HCT116 (cell line): Measurements from ENCODE around the gene ARHGAP19. TPM values are rescaled to one million over a fixed set of nuclear protein-coding genes. Genes with fewer than 3 reads are reported as not detected.
A peak's percentile ranks its signal among the peaks of the same experiment; 100 is the strongest.

Experiments used
- ATAC-seq: fragments of 200-7000 bp; cut with Tn5 transposase; 2 replicates; pipeline ENCODE4 v1.9.1; 2020; ENCODE audit warnings: mild to moderate bottlenecking, moderate library complexity
- BruUV-seq: library from RNA; stranded (reverse); fragments of 400-500 nt; replicated peaks from 2 replicates; lab custom pipeline; 2021; lab: Mats Ljungman, UMichigan
- CTCF ChIA-PET: fragments of 300-600 bp; sonication (Branson Sonifier 250); formaldehyde crosslinking; loops from one replicate; lab custom pipeline; 2021; ENCODE audit warnings: antibody characterized with exemption; lab: Charles Lee
- POLR2A ChIA-PET: fragments of 300-600, 350-600 bp; sonication (Branson Sonifier 250); formaldehyde crosslinking; loops from one replicate; lab custom pipeline; 2021; ENCODE audit warnings: antibody characterized with exemption; lab: Charles Lee
- RAD21 ChIA-PET, 2 experiments: fragments of 300-600 bp; sonication (Branson Sonifier 250); formaldehyde crosslinking; loops; one replicate each; lab custom pipeline; 2023; ENCODE audit warnings: low total read pairs in 2 of 2; ENCODE audit not compliant: uncharacterized antibody in 2 of 2, unreplicated experiment in 2 of 2, low non-redundant PET in 1 of 2; lab: Charles Lee
- DNase-seq: peaks from one replicate; pipeline ENCODE4 v3.0.0-alpha.2; 2010; ENCODE audit warnings: low read depth, low spot score
- H2AFZ ChIP-seq: fragments of 200-600 bp; shearing (Covaris generic), sonication (generic); 2 replicates; pipeline ENCODE4 v1.6.1; 2017; ENCODE audit warnings: low read depth, mixed run types, mixed read lengths, antibody characterized with exemption, low read length; ENCODE audit not compliant: poor library complexity, severe bottlenecking
- H3K27ac ChIP-seq: 2 replicates; pipeline ENCODE4 v1.5.1; 2012; ENCODE audit warnings: low read depth, low read length
- H3K27me3 ChIP-seq: fragments of 200-600 bp; sonication (generic); 2 replicates; pipeline ENCODE4 v1.6.1; 2016; ENCODE audit warnings: mixed run types, low read length, mixed read lengths; ENCODE audit not compliant: insufficient read depth
- H3K36me3 ChIP-seq, 2 experiments: fragments of 200-500 bp in 1 of 2; fragments of 200-600 bp in 1 of 2; sonication (Bioruptor generic) in 1 of 2; sonication (generic) in 1 of 2; 2 replicates each; pipeline versions ENCODE4 v1.5.1 to v1.6.1; 2014 to 2016; ENCODE audit warnings: low read length in 2 of 2, inconsistent platforms in 1 of 2, mixed read lengths in 1 of 2, mixed run types in 1 of 2; ENCODE audit not compliant: insufficient read depth in 2 of 2, control insufficient read depth in 1 of 2
- H3K4me1 ChIP-seq, 2 experiments: fragments of 200-600 bp in 1 of 2; sonication (generic) in 1 of 2; 2 replicates each; pipeline versions ENCODE4 v1.5.1 to v1.6.1; 2012 to 2017; ENCODE audit warnings: low read length in 2 of 2, inconsistent platforms in 1 of 2, mild to moderate bottlenecking in 1 of 2, mixed read lengths in 1 of 2, mixed run types in 1 of 2, moderate library complexity in 1 of 2; ENCODE audit not compliant: insufficient read depth in 2 of 2, control insufficient read depth in 1 of 2
- H3K4me2 ChIP-seq: fragments of 200-600 bp; sonication (generic); 2 replicates; pipeline ENCODE4 v1.6.1; 2017; ENCODE audit warnings: mixed run types, low read length, mixed read lengths
- H3K4me3 ChIP-seq, 2 experiments: fragments of 200-600 bp in 1 of 2; sonication (generic) in 1 of 2; replicated peaks in 1 of 2; 2 replicates each; pipeline ENCODE4 v1.5.1; 2011 to 2016; ENCODE audit warnings: low read length in 2 of 2, control low read depth in 1 of 2, low read depth in 1 of 2, mild to moderate bottlenecking in 1 of 2, mixed read lengths in 1 of 2, mixed run types in 1 of 2
- H3K79me2 ChIP-seq: fragments of 200-600 bp; sonication (generic); 2 replicates; pipeline ENCODE4 v1.6.1; 2017; ENCODE audit warnings: mild to moderate bottlenecking, mixed run types, low read length, moderate library complexity, mixed read lengths; ENCODE audit not compliant: insufficient read depth
- H3K9ac ChIP-seq: fragments of 200-600 bp; sonication (generic); 2 replicates; pipeline ENCODE4 v1.6.1; 2016; ENCODE audit warnings: low read length, mixed read lengths
- H3K9me2 ChIP-seq: fragments of 200-600 bp; sonication (generic), shearing (Covaris generic); 2 replicates; pipeline ENCODE4 v1.6.1; 2017; ENCODE audit warnings: mixed run types, mild to moderate bottlenecking, moderate library complexity; ENCODE audit not compliant: insufficient read depth
- H3K9me3 ChIP-seq, 2 experiments: fragments of 200-500 bp in 1 of 2; fragments of 200-600 bp in 1 of 2; sonication (Bioruptor generic) in 1 of 2; sonication (generic) in 1 of 2; 2 replicates each; pipeline ENCODE4 v1.6.1; 2014 to 2017; ENCODE audit warnings: low read length in 2 of 2, mixed read lengths in 2 of 2, inconsistent platforms in 1 of 2, low read depth in 1 of 2, mild to moderate bottlenecking in 1 of 2, mixed run types in 1 of 2, moderate library complexity in 1 of 2; ENCODE audit not compliant: control insufficient read depth in 1 of 2, insufficient read depth in 1 of 2
- H4K20me1 ChIP-seq: fragments of 200-600 bp; sonication (generic), shearing (Covaris generic); 2 replicates; pipeline ENCODE4 v1.6.1; 2017; ENCODE audit warnings: mixed run types, mild to moderate bottlenecking, moderate library complexity; ENCODE audit not compliant: insufficient read depth
- JUND ChIP-seq: IDR thresholded peaks from 2 replicates; pipeline ENCODE4 v1.6.1; 2012
- SP1 ChIP-seq: IDR thresholded peaks from 2 replicates; pipeline ENCODE4 v1.6.1; 2012; ENCODE audit warnings: low read depth
- TCF7L2 ChIP-seq: IDR thresholded peaks from 2 replicates; pipeline ENCODE4 v1.7.0; 2011; ENCODE audit warnings: borderline replicate concordance, inconsistent platforms; ENCODE audit not compliant: insufficient read depth, insufficient read length; ENCODE audit errors: extremely low read depth
- ZFX ChIP-seq: fragments of 450-650 bp; IDR thresholded peaks from 2 replicates; pipeline ENCODE4 v1.6.1; 2017
- ZNF274 ChIP-seq: fragments of 200-500 bp; sonication (Bioruptor generic); IDR thresholded peaks from 2 replicates; pipeline ENCODE4 v1.6.1; 2014; ENCODE audit warnings: mild to moderate bottlenecking, low read depth, low read length, inconsistent platforms
- intact Hi-C: fragments of 100-400 bp; cut with micrococcal nuclease; formaldehyde crosslinking; loops from 2 replicates; pipeline ENCODE4 v1.10.0; 2022
- total RNA-seq: library from RNA; stranded (reverse); gene quantifications from one replicate; pipeline ENCODE4 v1.2.1, GENCODE V29; 2021; ENCODE audit not compliant: unreplicated experiment
- TF ChIP-seq, protein P1 (sequence below): IDR thresholded peaks from 2 replicates; pipeline ENCODE4 v1.6.1; 2012
- TF ChIP-seq, protein P2 (sequence below), 3 experiments: fragments of 200-600 bp in 1 of 3; sonication (generic) in 1 of 3; IDR thresholded peaks in 2 of 3; conservative IDR thresholded peaks in 1 of 3; 2 replicates each; pipeline ENCODE4 v1.5.1; 2012 to 2017; ENCODE audit warnings: low read depth in 2 of 3, low read length in 2 of 3, antibody characterized with exemption in 1 of 3, borderline replicate concordance in 1 of 3, control low read depth in 1 of 3, mild to moderate bottlenecking in 1 of 3, mixed read lengths in 1 of 3, mixed run types in 1 of 3, moderate library complexity in 1 of 3; ENCODE audit not compliant: insufficient read depth in 1 of 3

ARHGAP19 gene
- total RNA-seq, 1 experiment from 2014 or later, result 36.8 TPM

DNA sequence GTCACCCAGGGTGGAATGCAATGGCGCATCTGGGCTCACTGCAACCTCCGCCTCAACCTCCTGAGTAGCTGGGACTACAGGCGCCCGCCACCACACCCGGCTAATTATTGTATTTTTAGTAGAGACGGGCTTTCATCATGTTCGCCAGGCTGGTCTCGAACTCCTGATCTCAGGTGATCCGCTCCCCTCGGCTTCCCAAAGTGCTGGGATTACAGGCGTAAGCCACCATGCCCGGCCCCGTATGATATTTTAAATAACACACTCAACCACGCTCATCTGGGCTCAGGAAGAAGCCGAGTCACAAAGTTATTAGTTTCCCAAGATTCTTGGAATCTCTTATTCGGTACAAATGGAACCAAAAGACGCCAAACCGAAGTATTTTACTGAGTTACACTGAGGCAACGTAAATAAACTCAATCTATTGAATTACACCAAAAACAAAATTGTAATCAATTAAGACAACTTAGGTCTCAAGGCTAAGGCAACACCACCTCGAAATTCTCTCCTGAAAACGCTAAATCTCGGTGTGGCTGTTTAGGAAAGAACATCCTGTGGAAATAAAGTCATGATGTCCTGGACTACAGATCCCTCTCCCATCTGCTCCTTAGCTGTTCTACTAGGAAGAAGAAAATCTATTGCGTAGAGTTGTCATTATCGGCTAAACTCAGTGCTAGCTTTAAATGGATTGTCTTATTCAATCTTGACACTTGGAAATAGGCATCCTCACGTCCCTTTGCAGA lies 910 bp downstream of the ARHGAP19 start:
- ATAC-seq (peak; percentile 2; the same call in 1 of the 2 replicates), DNase-seq (no peak)
- H3K4me1 ChIP-seq, result peaks cover 3 to 11% of the 10 kb centered on the region in 2 experiments; a peak in 2 of 4 replicates
- no peaks in the 10 kb centered on the region for H3K9me2 ChIP-seq
- peak overlapping the region; percentile 81 for H3K4me2 ChIP-seq
- no peak for TF ChIP-seq ZFX
- no peak for TF ChIP-seq ZNF274
- TF ChIP-seq, protein P1, sequence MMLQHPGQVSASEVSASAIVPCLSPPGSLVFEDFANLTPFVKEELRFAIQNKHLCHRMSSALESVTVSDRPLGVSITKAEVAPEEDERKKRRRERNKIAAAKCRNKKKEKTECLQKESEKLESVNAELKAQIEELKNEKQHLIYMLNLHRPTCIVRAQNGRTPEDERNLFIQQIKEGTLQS, result no peak
- TF ChIP-seq, protein P2, sequence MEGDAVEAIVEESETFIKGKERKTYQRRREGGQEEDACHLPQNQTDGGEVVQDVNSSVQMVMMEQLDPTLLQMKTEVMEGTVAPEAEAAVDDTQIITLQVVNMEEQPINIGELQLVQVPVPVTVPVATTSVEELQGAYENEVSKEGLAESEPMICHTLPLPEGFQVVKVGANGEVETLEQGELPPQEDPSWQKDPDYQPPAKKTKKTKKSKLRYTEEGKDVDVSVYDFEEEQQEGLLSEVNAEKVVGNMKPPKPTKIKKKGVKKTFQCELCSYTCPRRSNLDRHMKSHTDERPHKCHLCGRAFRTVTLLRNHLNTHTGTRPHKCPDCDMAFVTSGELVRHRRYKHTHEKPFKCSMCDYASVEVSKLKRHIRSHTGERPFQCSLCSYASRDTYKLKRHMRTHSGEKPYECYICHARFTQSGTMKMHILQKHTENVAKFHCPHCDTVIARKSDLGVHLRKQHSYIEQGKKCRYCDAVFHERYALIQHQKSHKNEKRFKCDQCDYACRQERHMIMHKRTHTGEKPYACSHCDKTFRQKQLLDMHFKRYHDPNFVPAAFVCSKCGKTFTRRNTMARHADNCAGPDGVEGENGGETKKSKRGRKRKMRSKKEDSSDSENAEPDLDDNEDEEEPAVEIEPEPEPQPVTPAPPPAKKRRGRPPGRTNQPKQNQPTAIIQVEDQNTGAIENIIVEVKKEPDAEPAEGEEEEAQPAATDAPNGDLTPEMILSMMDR (IDR thresholded peaks at IDR 0.05 in 2 of 3, conservative IDR thresholded peaks at IDR 0.05 in 1 of 3; ENCODE audit: borderline replicate concordance in 1 of 3, insufficient read depth in 1 of 3, low read depth in 2 of 3, low read length in 2 of 3), result no peak
- TF ChIP-seq SP1, result no peak
- TF ChIP-seq JUND, result no peak
- TF ChIP-seq TCF7L2, result no peak
- intact Hi-C loops, result loop anchor here (2.0 kb wide), 1 partner anchor 27 kb away; the partner anchor contains the start of gene FRAT1
- H3K9ac ChIP-seq, result peak overlapping the region; percentile 83
- H3K9me3 ChIP-seq, result no peaks in the 10 kb centered on the region
- peak overlapping the region; percentile 92 for H3K27ac ChIP-seq
- no peaks in the 10 kb centered on the region; a peak in 1 of 4 replicates for H3K36me3 ChIP-seq
- H2AFZ ChIP-seq, result no peak overlapping the region
- BruUV-seq, result TSS peak; percentile 98
- CTCF ChIA-PET, result interaction anchor here (3.1 kb wide), 1 partner anchor 13 kb away, joined by 15 read pairs; no protein-coding TSS in a partner anchor
- H3K4me3 ChIP-seq, result peak overlapping the region; percentile 70 to 74
- H3K79me2 ChIP-seq, result peaks cover 37% of the 10 kb centered on the region
- RAD21 ChIA-PET, result no interaction called here
- POLR2A ChIA-PET, result interaction anchor here (1.4 kb wide), 1 partner anchor 10 kb away, joined by 3 read pairs; no protein-coding TSS in a partner anchor
- no peaks in the 10 kb centered on the region for H3K27me3 ChIP-seq
- no peaks in the 10 kb centered on the region for H4K20me1 ChIP-seq
